SK-N-SH (cell line): ENCODE data around the gene A1BG. TPM values are rescaled to one million over a fixed set of nuclear protein-coding genes. Genes with fewer than 3 reads are reported as not detected.

ENCODE experiments used
- CTCF ChIA-PET: fragments of 300-600, 350-600 bp; formaldehyde crosslinking; extraction: SDS; loops from one replicate; lab custom pipeline; 2021; lab: Yijun Ruan, JAX
- POLR2A ChIA-PET: fragments of 350-600 bp; sonication (Branson Sonifier 250); formaldehyde crosslinking; extraction: SDS; loops from one replicate; lab custom pipeline; 2020; ENCODE audit warnings: antibody characterized with exemption, inconsistent platforms; lab: Yijun Ruan, JAX
- DNase-seq: peaks from one replicate; pipeline ENCODE4 v3.0.0; 2012
- H2AFZ ChIP-seq: fragments of 200-600 bp; sonication (generic); 2 replicates; pipeline ENCODE4 v1.8.1; 2016; ENCODE audit warnings: antibody characterized with exemption, mild to moderate bottlenecking, low read depth
- H3F3A ChIP-seq: fragments of 200-600 bp; sonication (generic); replicated peaks from 2 replicates; pipeline ENCODE3; 2016; ENCODE audit warnings: antibody characterized with exemption, mild to moderate bottlenecking; ENCODE audit not compliant: insufficient read depth
- H3K27ac ChIP-seq, 2 experiments: fragments of 200-500 bp in 1 of 2; fragments of 200-600 bp in 1 of 2; sonication (Bioruptor generic) in 1 of 2; sonication (generic), shearing (Covaris generic) in 1 of 2; 2 replicates each; pipeline versions ENCODE4 v1.5.1 to v1.6.1; 2014 to 2016; ENCODE audit warnings: low read depth in 2 of 2, inconsistent platforms in 1 of 2, low read length in 1 of 2, mild to moderate bottlenecking in 1 of 2, mixed read lengths in 1 of 2
- H3K27me3 ChIP-seq: fragments of 200-600 bp; sonication (generic), shearing (Covaris generic); 2 replicates; pipeline ENCODE4 v1.6.1; 2016; ENCODE audit warnings: mixed run types; ENCODE audit not compliant: insufficient read depth
- H3K36me3 ChIP-seq, 2 experiments: fragments of 200-500 bp in 1 of 2; fragments of 200-600 bp in 1 of 2; sonication (Bioruptor generic) in 1 of 2; sonication (generic) in 1 of 2; replicated peaks in 1 of 2; 2 replicates each; pipeline versions ENCODE3 to v1.5.1; 2014 to 2016; ENCODE audit warnings: low read length in 1 of 2, mild to moderate bottlenecking in 1 of 2; ENCODE audit not compliant: insufficient read depth in 2 of 2, control insufficient read depth in 1 of 2
- H3K4me1 ChIP-seq, 2 experiments: fragments of 200-500 bp in 1 of 2; fragments of 200-600 bp in 1 of 2; sonication (Bioruptor generic) in 1 of 2; sonication (generic), shearing (Covaris generic) in 1 of 2; 2 replicates each; pipeline versions ENCODE4 v1.5.1 to v1.6.1; 2014 to 2016; ENCODE audit warnings: low read depth in 1 of 2, low read length in 1 of 2, mixed run types in 1 of 2; ENCODE audit not compliant: insufficient read depth in 2 of 2, control insufficient read depth in 1 of 2
- H3K4me2 ChIP-seq: fragments of 200-600 bp; sonication (generic), shearing (Covaris generic); 2 replicates; pipeline ENCODE4 v1.6.1; 2017; ENCODE audit warnings: mixed run types
- H3K4me3 ChIP-seq, 2 experiments: fragments of 200-500 bp in 1 of 2; fragments of 200-600 bp in 1 of 2; sonication (Bioruptor generic) in 1 of 2; sonication (generic), shearing (Covaris generic) in 1 of 2; 2 replicates each; pipeline versions ENCODE4 v1.5.1 to v1.8.1; 2014 to 2016; ENCODE audit warnings: low read depth in 2 of 2, inconsistent platforms in 1 of 2, low read length in 1 of 2, mild to moderate bottlenecking in 1 of 2, mixed read lengths in 1 of 2, moderate library complexity in 1 of 2
- H3K79me2 ChIP-seq: fragments of 200-600 bp; sonication (generic); 2 replicates; pipeline ENCODE4 v1.8.1; 2017; ENCODE audit warnings: mild to moderate bottlenecking; ENCODE audit not compliant: insufficient read depth
- H3K9ac ChIP-seq: fragments of 200-600 bp; sonication (generic); 2 replicates; pipeline ENCODE4 v1.6.1; 2017; ENCODE audit warnings: mixed run types
- H3K9me2 ChIP-seq: fragments of 200-600 bp; sonication (generic); 2 replicates; pipeline ENCODE4 v1.6.1; 2017; ENCODE audit warnings: mixed run types
- H3K9me3 ChIP-seq: fragments of 200-600 bp; sonication (generic); 2 replicates; pipeline ENCODE4 v1.6.1; 2017; ENCODE audit warnings: mixed run types, mild to moderate bottlenecking, moderate library complexity
- H4K20me1 ChIP-seq: fragments of 200-600 bp; sonication (generic); 2 replicates; pipeline ENCODE4 v1.6.1; 2017; ENCODE audit warnings: mild to moderate bottlenecking, mixed run types; ENCODE audit not compliant: insufficient read depth
- FOSL2 ChIP-seq: IDR thresholded peaks from 2 replicates; pipeline ENCODE4 v1.4.0; 2012; ENCODE audit warnings: low read depth, mild to moderate bottlenecking, moderate library complexity, borderline replicate concordance
- MAX ChIP-seq: IDR thresholded peaks from 2 replicates; pipeline ENCODE4 v1.4.0; 2012; ENCODE audit warnings: low read depth
- MEF2A ChIP-seq: IDR thresholded peaks from 2 replicates; pipeline ENCODE4 v1.4.0; 2012; ENCODE audit warnings: low read depth, borderline replicate concordance
- RAD21 ChIP-seq: IDR thresholded peaks from 2 replicates; pipeline ENCODE4 v1.6.1; 2012; ENCODE audit warnings: mild to moderate bottlenecking, low read length
- REST ChIP-seq: IDR thresholded peaks from 2 replicates; pipeline ENCODE4 v1.6.1; 2012; ENCODE audit warnings: mild to moderate bottlenecking, low read depth, low read length, moderate library complexity
- WGBS: methylation state at CpG from one replicate; pipeline ENCODE4 v1.1.6; 2017; ENCODE audit warnings: low lambda C conversion rate; 5-methylcytosine and 5-hydroxymethylcytosine counted together
- polyA plus RNA-seq, 3 experiments: library from polyadenylated mRNA; depleted of rRNA; stranded (reverse); fragments of >200 nt; gene quantifications; 2 replicates each; pipeline ENCODE4 v1.2.3, GENCODE V29; 2012

Gene A1BG
- polyA plus RNA-seq, 1 of the 3 experiments (the other 2 are of a cell fraction), result 62.6 TPM

- TF ChIP-seq REST, result peak; percentile 28; the same call in 1 of the 2 replicates
These were observed 27.6 kb upstream of the A1BG start, which contains the start of gene ZNF837 (continued) for GRCh38 chr19:58380662-58381459.

GRCh38 chr19:58380037-58380661 is 26.9 kb upstream of the A1BG start:
- ChIA-PET CTCF (interaction anchor here (0.7 to 1.7 kb wide), 3 partner anchors 14 to 138 kb away, joined by 3 read pairs; no protein-coding TSS in a partner anchor), POLR2A (interaction anchor here (0.8 to 1.3 kb wide), 4 partner anchors 18 to 96 kb away, joined by 3 to 7 read pairs (median 3); partner anchors contain the start of genes ZNF446, ZNF497, ZNF584 and ZSCAN22)
- peak overlapping the region; percentile 98 for H3K4me2 ChIP-seq
- H3K9me2 ChIP-seq, result no peaks in the 10 kb centered on the region
- H3K36me3 ChIP-seq, result no peaks in the 10 kb centered on the region
- no peak for DNase-seq
- H3K4me3 ChIP-seq, result peak overlapping the region; percentile 56 to 99
- peak overlapping the region; percentile 84 for H3K9ac ChIP-seq
- 9% methylated on average over 18 of the region's 24 CpGs for WGBS
- no peak for TF ChIP-seq REST
- TF ChIP-seq FOSL2, result no peak
- TF ChIP-seq MEF2A, result no peak
- no peak for TF ChIP-seq MAX
- TF ChIP-seq RAD21, result 0 out of 2 replicates have a peak, but pooled peaks have one; percentile 15
- H3F3A ChIP-seq, result peaks cover 12% of the 10 kb centered on the region
- peak overlapping the region; percentile 79; the same call in 1 of the 2 replicates for H2AFZ ChIP-seq
- no peaks in the 10 kb centered on the region for H4K20me1 ChIP-seq
- H3K27me3 ChIP-seq, result no peaks in the 10 kb centered on the region
- H3K9me3 ChIP-seq, result no peaks in the 10 kb centered on the region
- H3K27ac ChIP-seq, result peak overlapping the region; percentile 81 to 89
- peaks cover 21% of the 10 kb centered on the region for H3K79me2 ChIP-seq
- H3K4me1 ChIP-seq, result peaks cover 5 to 21% of the 10 kb centered on the region in 2 experiments; a peak in 1 of 4 replicates
